Measurements from ENCODE around the gene ADARB2. TPM values are rescaled to one million over a fixed set of nuclear protein-coding genes. Genes with fewer than 3 reads are reported as not detected.
"Not testable (repeated sequence)": the region's sequence is repeated elsewhere in the genome, so short reads cannot be mapped to it uniquely, and the experiment has no call there.

The ADARB2 gene
- total RNA-seq, 1 donor from 2014 or later, result not detected

GRCh38 chr10:1344408-1344807, 392.9 kb downstream of the ADARB2 start:
- TF ChIP-seq CTCF (IDR thresholded peaks at IDR 0.05), result no peak
- H3K4me1 ChIP-seq, result no peaks in the 10 kb centered on the region
- H3K27me3 ChIP-seq, result no peaks in the 10 kb centered on the region
- no peak overlapping the region for H3K4me3 ChIP-seq
- no peaks in the 10 kb centered on the region for H3K9me3 ChIP-seq
- no peak for DNase-seq (ENCODE audit: low spot score in 2 of 2)
- intact Hi-C loops (cut with DNase I), result no loop called here
- H3K27ac ChIP-seq, result no peak overlapping the region
- no peaks in the 10 kb centered on the region for H3K36me3 ChIP-seq

DNA sequence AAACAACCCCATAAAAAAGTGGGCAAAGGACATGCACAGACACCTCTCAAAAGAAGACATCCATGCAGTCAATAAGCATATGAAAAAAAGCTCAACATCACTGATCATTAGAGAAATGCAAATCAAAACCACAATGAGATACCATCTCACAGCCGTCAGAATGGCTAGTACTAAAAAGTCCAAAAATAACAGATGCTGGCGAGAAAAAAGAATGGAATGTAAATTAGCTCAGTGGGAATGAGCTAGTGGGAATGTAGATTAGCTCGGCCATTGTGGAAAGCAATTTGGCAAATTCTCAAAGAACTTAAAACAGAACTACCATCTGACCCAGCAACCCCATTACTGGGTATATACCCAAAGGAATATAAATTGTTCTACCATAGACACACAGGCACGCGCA, 394.1 kb downstream of the ADARB2 start:
- no peaks in the 10 kb centered on the region for H3K36me3 ChIP-seq
- no peak overlapping the region for H3K4me3 ChIP-seq
- H3K4me1 ChIP-seq, result no peaks in the 10 kb centered on the region
- H3K27me3 ChIP-seq, result no peaks in the 10 kb centered on the region
- no peak for TF ChIP-seq CTCF (IDR thresholded peaks at IDR 0.05)
- intact Hi-C loops (cut with DNase I), result no loop called here
- no peaks in the 10 kb centered on the region for H3K9me3 ChIP-seq
- no peak for DNase-seq (ENCODE audit: low spot score in 2 of 2)
- no peak overlapping the region for H3K27ac ChIP-seq

- H3K27ac ChIP-seq; H3K4me1 ChIP-seq; intact Hi-C loops (cut with DNase I); DNase-seq (ENCODE audit: low spot score in 2 of 2); H3K9me3 ChIP-seq; H3K4me3 ChIP-seq; H3K27me3 ChIP-seq; H3K36me3 ChIP-seq: not testable (repeated sequence)
Observed at GRCh38 chr10:1341052-1341451, 396.3 kb downstream of the ADARB2 start.

DNA sequence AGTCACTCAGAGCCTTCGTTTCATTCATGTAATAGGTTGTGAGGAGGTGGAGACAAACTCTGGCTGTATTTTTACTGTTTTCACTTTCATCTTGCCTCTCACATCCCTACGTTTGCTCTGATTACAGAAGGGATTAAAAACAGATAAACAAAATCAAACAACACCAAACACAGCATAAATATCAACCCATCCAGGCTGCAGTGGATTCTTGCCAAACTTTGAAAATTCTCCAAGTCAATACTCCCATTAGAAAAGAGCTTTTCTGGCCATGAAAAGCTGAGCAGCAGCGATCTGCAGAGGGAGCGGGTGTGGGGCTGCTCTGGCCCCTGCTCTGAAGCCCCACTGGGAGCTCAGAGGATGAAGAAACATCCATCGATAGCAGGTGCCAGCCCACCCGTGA, 397.9 kb downstream of the ADARB2 start:
- H3K27me3 ChIP-seq, result no peaks in the 10 kb centered on the region
- no peak for DNase-seq (ENCODE audit: low spot score in 2 of 2)
- intact Hi-C loops (cut with DNase I), result no loop called here
- no peak overlapping the region for H3K27ac ChIP-seq
- H3K36me3 ChIP-seq, result no peaks in the 10 kb centered on the region
- no peaks in the 10 kb centered on the region for H3K9me3 ChIP-seq
- no peak for TF ChIP-seq CTCF (IDR thresholded peaks at IDR 0.05)
- H3K4me3 ChIP-seq, result no peak overlapping the region
- H3K4me1 ChIP-seq, result no peaks in the 10 kb centered on the region

- intact Hi-C loops (cut with DNase I), result no loop called here
Observed at GRCh38 chr10:1335642-1336041, 401.7 kb downstream of the ADARB2 start.

DNA sequence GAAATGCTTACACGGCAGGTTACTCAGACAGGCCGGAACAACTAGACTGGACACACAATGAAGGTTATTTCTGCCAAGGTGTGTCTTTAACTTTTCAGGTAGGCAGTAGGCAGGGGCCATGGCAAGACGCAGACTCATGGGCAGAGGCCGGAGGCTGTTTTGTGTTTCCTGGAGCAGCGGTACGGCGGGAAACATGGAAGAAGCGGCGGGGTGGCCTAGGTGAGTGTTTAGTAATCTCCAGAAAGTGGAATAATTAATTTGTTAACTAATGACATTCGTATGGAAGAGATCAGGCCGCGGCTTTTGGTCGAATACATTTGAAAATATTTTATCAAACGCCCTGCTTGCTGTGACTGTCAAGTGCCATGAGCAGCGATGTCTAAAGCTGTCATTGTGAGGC, 403.3 kb downstream of the ADARB2 start:
- TF ChIP-seq CTCF (IDR thresholded peaks at IDR 0.05), result no peak
- intact Hi-C loops (cut with DNase I), result no loop called here
- H3K4me3 ChIP-seq, result no peak overlapping the region
- H3K27ac ChIP-seq, result no peak overlapping the region
- H3K27me3 ChIP-seq, result no peaks in the 10 kb centered on the region
- no peaks in the 10 kb centered on the region for H3K36me3 ChIP-seq
- no peak for DNase-seq (ENCODE audit: low spot score in 2 of 2)
- H3K9me3 ChIP-seq, result no peaks in the 10 kb centered on the region
- H3K4me1 ChIP-seq, result no peaks in the 10 kb centered on the region

More at GRCh38 chr10:1335642-1336041, 401.7 kb downstream of the ADARB2 start:
- Histone ChIP-seq H3K27me3 (no peaks in the 10 kb centered on the region), H3K4me3 (no peak overlapping the region), H3K27ac (no peak overlapping the region), H3K36me3 (no peaks in the 10 kb centered on the region), H3K4me1 (no peaks in the 10 kb centered on the region), H3K9me3 (no peaks in the 10 kb centered on the region)
- DNase-seq (ENCODE audit: low spot score in 2 of 2), result no peak
- TF ChIP-seq CTCF (IDR thresholded peaks at IDR 0.05), result no peak

Data from ascending aorta (tissue), 2 donors.